K562 (cell line): ENCODE data around the gene EIF1. TPM values are rescaled to one million over a fixed set of nuclear protein-coding genes. Genes with fewer than 3 reads are reported as not detected.

ENCODE experiments used
- ATAC-seq: fragments of 200-7000 bp; cut with Tn5 transposase; 3 replicates; pipeline ENCODE4 v1.9.1; 2020; ENCODE audit warnings: moderate library complexity
- BruUV-seq: library from RNA; stranded (reverse); fragments of 400-500 nt; replicated peaks from 2 replicates; lab custom pipeline; 2021; lab: Mats Ljungman, UMichigan
- CTCF ChIA-PET: fragments of 300-600 bp; formaldehyde crosslinking; extraction: SDS; loops from one replicate; lab custom pipeline; 2021; ENCODE audit warnings: low intra/inter-chr PET ratio; lab: Yijun Ruan, JAX
- POLR2A ChIA-PET: fragments of 300-600, 350-650 bp; sonication (Branson Sonifier 250); formaldehyde crosslinking; extraction: SDS; loops from one replicate; lab custom pipeline; 2021; ENCODE audit warnings: antibody characterized with exemption, inconsistent platforms; lab: Yijun Ruan, JAX
- DNase-seq, 4 experiments: peaks; one replicate each; pipeline versions ENCODE4 v3.0.0 to v3.0.0-alpha.2; 2011 to 2018; ENCODE audit warnings: low spot score in 3 of 4, mixed read lengths in 3 of 4; ENCODE audit errors: extremely low read depth in 1 of 4
- FAIRE-seq: peaks from 2 replicates; lab custom pipeline; 2011; peaks lifted over from hg19 to GRCh38; lab: Jason Lieb, UNC
- H2AFZ ChIP-seq: 2 replicates; pipeline ENCODE4 v1.6.0; 2011; ENCODE audit warnings: low read depth, low read length, control low read depth, inconsistent platforms
- H3K27ac ChIP-seq: fragments of 200-600 bp; 3 replicates; pipeline ENCODE4 v1.8.0; 2011; ENCODE audit warnings: low read depth, mild to moderate bottlenecking, control low read depth, inconsistent platforms, low read length, moderate library complexity, mixed read lengths; ENCODE audit errors: extremely low read depth
- H3K27me3 ChIP-seq, 2 experiments: fragments of 300-600 bp in 1 of 2; 2 replicates in 1 of 2; 3 replicates in 1 of 2; pipeline versions ENCODE4 v1.6.0 to v1.8.0; 2011; ENCODE audit warnings: inconsistent platforms in 2 of 2, low read length in 2 of 2, mild to moderate bottlenecking in 1 of 2, mixed read lengths in 1 of 2, moderate library complexity in 1 of 2; ENCODE audit not compliant: control insufficient read depth in 2 of 2, insufficient read depth in 2 of 2
- H3K36me3 ChIP-seq: fragments of 300-600 bp; 3 replicates; pipeline ENCODE4 v1.8.0; 2011; ENCODE audit warnings: mild to moderate bottlenecking, low read length, inconsistent platforms; ENCODE audit not compliant: control insufficient read depth, insufficient read depth
- H3K4me1 ChIP-seq, 2 experiments: fragments of 200-600 bp in 1 of 2; replicated peaks in 1 of 2; 2 replicates in 1 of 2; 3 replicates in 1 of 2; pipeline versions ENCODE4 v1.5.1 to v1.8.0; 2011; ENCODE audit warnings: inconsistent platforms in 2 of 2, low read length in 2 of 2, mild to moderate bottlenecking in 1 of 2, mixed read lengths in 1 of 2, moderate library complexity in 1 of 2; ENCODE audit not compliant: control insufficient read depth in 2 of 2, insufficient read depth in 2 of 2
- H3K4me2 ChIP-seq: 2 replicates; pipeline ENCODE4 v1.6.1; 2011; ENCODE audit warnings: low read length, control low read depth, inconsistent platforms, mixed read lengths; ENCODE audit not compliant: insufficient read depth
- H3K4me3 ChIP-seq: fragments of 200-600 bp; sonication (generic), shearing (Covaris generic); 2 replicates; pipeline ENCODE4 v1.5.1; 2016; ENCODE audit warnings: control low read depth, inconsistent platforms
- H3K79me2 ChIP-seq: fragments of 200-600 bp; 3 replicates; pipeline ENCODE4 v1.8.0; 2011; ENCODE audit warnings: low read length, inconsistent platforms; ENCODE audit not compliant: control insufficient read depth, insufficient read depth
- H3K9ac ChIP-seq, 2 experiments: 2 replicates each; pipeline versions ENCODE4 v1.6.0 to v1.6.1; 2011; ENCODE audit warnings: low read depth in 2 of 2, low read length in 2 of 2, control low read depth in 1 of 2, inconsistent platforms in 1 of 2, mild to moderate bottlenecking in 1 of 2, mixed read lengths in 1 of 2; ENCODE audit not compliant: insufficient read depth in 1 of 2
- H3K9me1 ChIP-seq: one replicate; pipeline ENCODE4 v1.6.0; 2011; ENCODE audit warnings: inconsistent platforms, mild to moderate bottlenecking, low read length, moderate library complexity; ENCODE audit not compliant: control insufficient read depth, insufficient read depth
- H3K9me3 ChIP-seq: replicated peaks from 2 replicates; pipeline ENCODE4 v1.5.1; 2011; ENCODE audit warnings: low read depth, low read length, inconsistent platforms; ENCODE audit not compliant: control insufficient read depth, insufficient read depth
- H4K20me1 ChIP-seq: replicated peaks from 2 replicates; pipeline ENCODE4 v1.6.1; 2011; ENCODE audit warnings: low read length, inconsistent platforms, mixed read lengths; ENCODE audit not compliant: control insufficient read depth, insufficient read depth
- ATF4 ChIP-seq: fragments of 450-650 bp; formaldehyde crosslinking; IDR thresholded peaks from 2 replicates; pipeline ENCODE4 v1.4.0; 2022; ENCODE audit warnings: mild to moderate bottlenecking, moderate library complexity
- BHLHE40 ChIP-seq: IDR thresholded peaks from 2 replicates; pipeline ENCODE4 v1.6.1; 2011; ENCODE audit warnings: low read length, improper control_type of control experiment
- CEBPG ChIP-seq, 3 experiments: fragments of 200-800 bp in 1 of 3; sonication (Bioruptor generic) in 1 of 3; sonication (generic) in 1 of 3; formaldehyde crosslinking in 1 of 3; IDR thresholded peaks in 2 of 3; conservative IDR thresholded peaks in 1 of 3; 2 replicates each; pipeline versions ENCODE4 v1.6.1 to v1.8.0; 2016 to 2022; ENCODE audit warnings: missing compliant biosample characterization in 2 of 3, missing genetic modification characterization in 2 of 3, mild to moderate bottlenecking in 1 of 3, missing genetic modification reagents in 1 of 3
- FOXK2 ChIP-seq, 2 experiments: fragments of 450-650 bp; IDR thresholded peaks in 1 of 2; conservative IDR thresholded peaks in 1 of 2; 2 replicates each; pipeline ENCODE4 v1.6.1; 2016; ENCODE audit warnings: low read depth in 2 of 2, mild to moderate bottlenecking in 1 of 2
- GTF2B ChIP-seq: IDR thresholded peaks from 2 replicates; pipeline ENCODE4 v1.6.1; 2011; ENCODE audit not compliant: insufficient read length; ENCODE audit errors: extremely low read depth
- HMGXB4 ChIP-seq: sonication (generic); formaldehyde crosslinking; IDR thresholded peaks from 2 replicates; pipeline ENCODE4 v1.8.1; 2023; ENCODE audit warnings: mild to moderate bottlenecking, missing genetic modification reagents
- NFXL1 ChIP-seq: fragments of 450-650 bp; formaldehyde crosslinking; IDR thresholded peaks from 2 replicates; pipeline ENCODE4 v1.4.0; 2021; ENCODE audit warnings: mild to moderate bottlenecking
- RAD51 ChIP-seq: fragments of 450-650 bp; IDR thresholded peaks from 2 replicates; pipeline ENCODE4 v1.7.1; 2016; ENCODE audit warnings: low read depth, mild to moderate bottlenecking, borderline replicate concordance
- SIN3A ChIP-seq, 2 experiments: fragments of 150-350 bp in 1 of 2; IDR thresholded peaks; 2 replicates each; pipeline ENCODE4 v1.6.1; 2011 to 2016; ENCODE audit warnings: borderline replicate concordance in 2 of 2, low read depth in 2 of 2, low read length in 2 of 2, mild to moderate bottlenecking in 2 of 2, moderate library complexity in 2 of 2; ENCODE audit not compliant: control insufficient read depth in 1 of 2
- ZKSCAN8 ChIP-seq: fragments of 200-800 bp; sonication (Bioruptor generic); IDR thresholded peaks from 2 replicates; pipeline ENCODE4 v1.6.1; 2016; ENCODE audit warnings: missing genetic modification characterization, missing compliant biosample characterization
- ZNF280A ChIP-seq: fragments of 450-650 bp; IDR thresholded peaks from 2 replicates; pipeline ENCODE4 v1.6.1; 2018; ENCODE audit warnings: mild to moderate bottlenecking, low read depth; ENCODE audit not compliant: partially characterized antibody
- ZNF282 ChIP-seq: sonication (generic); formaldehyde crosslinking; IDR thresholded peaks from 2 replicates; pipeline ENCODE4 v1.8.1; 2023; ENCODE audit warnings: missing genetic modification reagents
- ZNF384 ChIP-seq: IDR thresholded peaks from 2 replicates; pipeline ENCODE4 v1.6.1; 2012; ENCODE audit warnings: low read depth, low read length, improper control_type of control experiment
- WGBS: fragments of 100-300 bp; shearing (Covaris generic); methylation state at CpG from one replicate; pipeline ENCODE4 v1.1.6; 2016; ENCODE audit warnings: low coverage, mixed read lengths; ENCODE audit not compliant: insufficient coverage; ENCODE audit errors: missing lambda C conversion rate; 5-methylcytosine and 5-hydroxymethylcytosine counted together
- in situ Hi-C: fragments of 300-500 bp; cut with MboI; formaldehyde crosslinking; loops from 4 replicates; pipeline ENCODE4 v1.15.0; 2018; ENCODE audit warnings: inconsistent platforms, mixed read lengths
- intact Hi-C: fragments of 100-400 bp; cut with micrococcal nuclease; formaldehyde crosslinking; loops from 2 replicates; pipeline ENCODE4 v1.14.2; 2022
- polyA plus RNA-seq, 8 experiments: library from polyadenylated mRNA; depleted of rRNA in 4 of 8; stranded (reverse) in 5 of 8; unstranded in 3 of 8; fragments of >200 nt; fragmentation: Nextera tagmentation in 2 of 8; fragmentation: Illumina TruSeq in 1 of 8; extraction: Ambion mirVana in 2 of 8; extraction: Trizol in 1 of 8; gene quantifications; 2 replicates each; pipeline versions ENCODE4 v1.2.1 to v1.2.3, GENCODE V29; 2011 to 2014; ENCODE audit warnings: inconsistent platforms in 1 of 8, missing spikeins in 1 of 8
- total RNA-seq, 7 experiments: library from RNA; depleted of rRNA in 6 of 7; stranded (reverse); fragments of >200 nt in 6 of 7; fragmentation: Illumina TruSeq in 2 of 7; extraction: Trizol in 2 of 7; gene quantifications; 2 replicates each; pipeline versions ENCODE4 v1.2.1 to v1.2.3, GENCODE V29; 2011 to 2021; ENCODE audit warnings: low replicate concordance in 1 of 7

Gene EIF1
- total and polyA plus RNA-seq, 9 of the 15 experiments (the other 6 are each of a cell fraction or from before 2014, with no cell fraction given) = 67.0 to 1,204 (median 320) TPM

- Histone ChIP-seq H3K4me1 (peaks cover 3 to 28% of the 10 kb centered on the region in 2 experiments; a peak in 3 of 5 replicates), H3K79me2 (no peaks in the 10 kb centered on the region), H3K36me3 (no peaks in the 10 kb centered on the region), H3K9me1 (no peaks in the 10 kb centered on the region), H4K20me1 (no peaks in the 10 kb centered on the region), H3K4me3 (no peak overlapping the region), H3K9ac (no peak overlapping the region), H3K27me3 (peaks cover 27 to 47% of the 10 kb centered on the region in 2 experiments), H2AFZ (no peak overlapping the region), H3K9me3 (no peaks in the 10 kb centered on the region), H3K4me2 (no peak overlapping the region), H3K27ac (no peak overlapping the region)
- no peak for ATAC-seq
- BruUV-seq = no TSS peak
- DNase-seq = no peak
- in situ Hi-C loops = loop anchor here (25.0 kb wide), 1 partner anchor 380 kb away; the partner anchor contains the start of genes DHX58, HSPB9 and KAT2A
- WGBS = 9% methylated on average over 2 of the region's 3 CpGs
- ChIA-PET POLR2A (interaction anchor here (0.6 to 2.3 kb wide), 3 partner anchors 42 to 76 kb away, joined by 3 to 21 read pairs (median 3); partner anchors contain the start of gene EIF1), CTCF (no interaction called here)
- intact Hi-C loops = no loop called here
- no peak for FAIRE-seq
- TF ChIP-seq ZNF384 (no peak), BHLHE40 (no peak), GTF2B (no peak), NFXL1 (CRISPR knock-in tag) (no peak), HMGXB4 (CRISPR knock-in tag) (no peak), CEBPG (CRISPR knock-in tag; IDR thresholded peaks at IDR 0.05) (no peak), CEBPG (tag; conservative IDR thresholded peaks at IDR 0.05 in 1 of 2, IDR thresholded peaks at IDR 0.05 in 1 of 2) (no peak), ATF4 (CRISPR knock-in tag) (no peak), SIN3A (IDR thresholded peaks at IDR 0.05; ENCODE audit: borderline replicate concordance in 2 of 2, control insufficient read depth in 1 of 2, low read depth in 2 of 2, low read length in 2 of 2) (no peak), RAD51 (no peak), ZNF280A (no peak), ZNF282 (no peak), FOXK2 (conservative IDR thresholded peaks at IDR 0.05 in 1 of 2, IDR thresholded peaks at IDR 0.05 in 1 of 2; ENCODE audit: low read depth in 2 of 2) (no peak), ZKSCAN8 (CRISPR knock-in tag) (no peak)
Observed at GRCh38 chr17:41731836-41732235, 43.2 kb downstream of the EIF1 start.
